Ecto neural progenitor cell (in vitro differentiated cells): ENCODE measurements around the gene PPIP5K1.

ENCODE experiments used
- DNase-seq: peaks from one replicate; pipeline ENCODE4 v3.0.0-alpha.2; 2018; ENCODE audit warnings: low spot score

The PPIP5K1 gene

GRCh38 chr15:43517354-43518196 is 72.4 kb downstream of the PPIP5K1 start, which contains the start of gene MAP1A:
Gene MAP1A (plus strand): TSS chr15:43517608. CDS start chr15:43521474, 3,866 bp downstream.
- peak; percentile 86 for DNase-seq

- DNase-seq, result no peak
Measured at GRCh38 chr15:43516801-43517353, 73.1 kb downstream of the PPIP5K1 start.

- DNase-seq, result no peak
Measured at GRCh38 chr15:43516185-43516584, 73.8 kb downstream of the PPIP5K1 start.

- no peak for DNase-seq
Measured at GRCh38 chr15:43515741-43516140, 74.3 kb downstream of the PPIP5K1 start.

- DNase-seq, result no peak
Measured at GRCh38 chr15:43514241-43515057, 75.6 kb downstream of the PPIP5K1 start.

GRCh38 chr15:43513550-43513949 is 76.5 kb downstream of the PPIP5K1 start:
- DNase-seq, result no peak

- no peak for DNase-seq
Measured at GRCh38 chr15:43511012-43511885, 78.8 kb downstream of the PPIP5K1 start.

- peak; percentile 99 for DNase-seq
Measured at GRCh38 chr15:43510200-43511011, 79.6 kb downstream of the PPIP5K1 start.

- no peak for DNase-seq
Measured at GRCh38 chr15:43509660-43510199, 80.3 kb downstream of the PPIP5K1 start.

- no peak for DNase-seq
Measured at GRCh38 chr15:43508991-43509659, 80.9 kb downstream of the PPIP5K1 start.

GRCh38 chr15:43508421-43508820 is 81.6 kb downstream of the PPIP5K1 start:
- no peak for DNase-seq

- no peak for DNase-seq
Measured at GRCh38 chr15:43505738-43506137, 84.3 kb downstream of the PPIP5K1 start.

- no peak for DNase-seq
Measured at GRCh38 chr15:43499635-43500034, 90.4 kb downstream of the PPIP5K1 start.

- DNase-seq, result no peak
Measured at GRCh38 chr15:43498990-43499389, 91.0 kb downstream of the PPIP5K1 start.

GRCh38 chr15:43493703-43494472 is 96.1 kb downstream of the PPIP5K1 start:
- DNase-seq, result no peak

- DNase-seq, result peak; percentile 97
Measured at GRCh38 chr15:43492673-43493601, 97.1 kb downstream of the PPIP5K1 start, which contains the start of gene TP53BP1. Gene TP53BP1 (minus strand): TSS chr15:43493156. CDS start chr15:43493043, 113 bp downstream.

GRCh38 chr15:43492266-43492665 is 97.7 kb downstream of the PPIP5K1 start:
- no peak for DNase-seq

GRCh38 chr15:43489191-43489590 is 100.8 kb downstream of the PPIP5K1 start:
- DNase-seq, result no peak
